HG02840 (cell line): ENCODE measurements around the gene HOXD12.

Experiments used
- ATAC-seq: cut with Tn5 transposase; IDR thresholded peaks from one replicate; pipeline ENCODE4 v1.9.1; 2021; ENCODE audit warnings: mild to moderate bottlenecking, moderate library complexity, moderate number of reproducible peaks; ENCODE audit not compliant: unreplicated experiment, low FRiP score

The HOXD12 gene

DNA sequence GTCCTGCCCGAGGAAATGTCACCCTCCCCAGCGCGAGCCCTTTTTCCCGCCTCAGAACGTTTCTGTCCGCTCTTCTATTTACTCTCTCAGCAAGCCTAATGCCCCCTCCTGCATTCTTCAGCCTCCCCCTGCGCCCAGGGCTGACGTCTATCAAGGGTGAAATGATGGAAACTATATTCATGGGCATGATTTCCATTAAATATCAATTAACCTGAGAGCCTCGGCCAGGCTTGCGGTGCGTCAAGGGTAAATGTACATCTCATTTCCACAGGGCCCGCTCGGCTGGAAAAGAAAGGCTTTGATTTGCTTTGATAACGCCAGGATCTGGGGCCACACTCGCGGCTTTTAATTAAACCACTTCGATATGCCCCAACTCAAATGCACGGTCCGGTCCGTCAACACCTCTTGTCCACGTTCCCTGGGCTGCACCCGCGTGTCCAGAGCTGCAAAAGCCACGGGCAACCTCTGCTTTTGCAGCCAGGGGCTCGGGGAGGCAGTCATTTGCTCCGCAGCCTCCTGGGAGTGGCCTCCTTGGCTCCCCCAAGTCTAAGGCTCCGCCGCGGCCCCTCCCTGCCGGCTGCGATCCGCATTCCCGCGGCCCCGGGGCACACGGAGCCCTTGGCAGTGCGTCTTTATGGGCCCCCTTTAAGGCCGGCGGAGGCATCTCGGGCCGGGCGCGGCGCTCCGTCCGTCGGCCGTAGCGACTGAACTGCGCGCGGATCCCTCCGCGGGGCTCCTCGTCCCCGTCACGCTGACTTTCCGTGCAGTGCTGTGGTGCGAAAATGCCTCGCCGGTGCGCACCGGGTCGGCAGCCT lies 29.6 kb downstream of the HOXD12 start, which contains the start of gene HOXD8:
Gene HOXD8, plus strand, starts transcription at position 724 of the 815 bp plus-strand sequence. CDS start 662 bp downstream, outside the sequence.
- ATAC-seq = no peak

DNA sequence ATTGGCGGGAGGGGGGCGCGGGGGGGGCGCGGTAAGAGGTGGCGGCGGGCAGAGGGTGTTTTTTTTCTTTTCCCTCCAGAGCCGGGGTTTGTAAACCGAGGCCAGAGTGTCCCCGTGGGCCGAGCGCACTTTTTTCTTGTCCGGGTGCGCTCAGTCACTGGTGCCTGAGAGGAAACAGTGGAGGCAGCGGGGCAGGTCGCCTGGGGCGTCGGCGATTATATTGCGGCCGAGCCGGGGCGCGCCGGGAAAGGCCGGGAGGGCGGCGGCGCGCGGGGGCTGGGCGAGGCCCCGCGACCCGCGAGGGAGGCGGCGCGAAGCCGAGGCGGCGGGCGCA lies 30.2 kb downstream of the HOXD12 start:
- ATAC-seq = no peak

GRCh38 chr2:176130147-176130956 lies 30.8 kb downstream of the HOXD12 start:
- ATAC-seq = no peak

DNA sequence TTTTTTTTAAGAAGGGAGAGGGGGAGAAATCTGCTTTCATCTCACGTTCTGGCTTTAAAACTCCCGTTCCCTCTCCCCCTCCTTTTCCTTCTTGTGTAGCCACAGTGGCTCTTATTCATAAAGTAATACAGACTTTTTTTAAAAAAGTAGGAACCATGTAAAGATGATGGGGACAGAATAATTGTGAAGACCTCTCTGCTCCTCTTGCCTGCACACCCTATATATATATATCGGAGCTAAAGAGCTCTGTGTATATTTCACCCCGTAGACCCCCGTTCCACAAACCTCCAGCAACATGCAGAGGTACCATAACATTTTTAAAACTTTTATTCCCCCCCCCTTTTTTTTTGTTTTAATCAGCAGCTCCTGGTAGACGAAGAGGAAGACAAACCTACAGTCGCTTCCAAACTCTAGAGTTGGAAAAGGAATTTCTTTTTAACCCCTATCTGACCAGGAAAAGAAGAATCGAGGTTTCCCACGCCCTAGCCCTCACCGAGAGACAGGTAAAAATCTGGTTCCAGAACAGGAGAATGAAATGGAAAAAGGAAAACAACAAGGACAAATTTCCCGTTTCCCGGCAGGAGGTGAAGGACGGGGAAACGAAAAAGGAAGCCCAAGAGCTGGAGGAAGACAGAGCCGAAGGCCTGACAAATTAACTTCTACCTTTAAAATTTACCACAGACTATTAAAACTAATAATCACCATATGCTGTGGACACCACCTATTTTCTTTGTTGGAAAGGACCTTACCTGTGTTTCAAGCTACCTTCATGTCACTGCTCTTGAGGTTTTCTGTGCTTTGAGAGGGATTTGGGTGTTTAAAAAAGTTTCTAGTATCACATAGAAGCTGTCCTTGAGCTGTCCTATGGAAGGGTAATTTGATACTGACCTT lies 31.6 kb downstream of the HOXD12 start:
- ATAC-seq = no peak

- no peak for ATAC-seq
Measured at GRCh38 chr2:176131848-176132158, 32.2 kb downstream of the HOXD12 start.

- no peak for ATAC-seq
Measured at GRCh38 chr2:176132205-176133171, 32.9 kb downstream of the HOXD12 start.

GRCh38 chr2:176133389-176133788 lies 33.8 kb downstream of the HOXD12 start:
- no peak for ATAC-seq

DNA sequence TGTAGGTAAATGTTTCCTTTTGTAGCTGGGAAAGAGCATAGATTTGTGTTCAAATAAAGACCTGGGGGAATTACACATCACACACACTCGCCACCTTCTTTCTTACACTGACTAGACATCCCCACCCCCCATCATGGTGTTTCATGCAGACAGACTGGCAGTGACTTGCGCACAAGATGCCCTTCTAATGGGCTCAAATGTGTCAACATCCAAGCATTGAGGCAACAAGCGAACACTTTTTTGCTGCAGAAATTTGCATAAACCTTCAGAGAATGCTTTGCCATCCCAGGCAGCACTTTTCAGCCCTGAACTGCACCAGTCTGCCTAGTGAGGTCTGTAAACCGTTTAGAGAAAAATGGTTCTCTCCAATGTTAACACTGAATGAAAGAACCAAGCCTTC lies 34.4 kb downstream of the HOXD12 start:
- ATAC-seq = no peak

DNA sequence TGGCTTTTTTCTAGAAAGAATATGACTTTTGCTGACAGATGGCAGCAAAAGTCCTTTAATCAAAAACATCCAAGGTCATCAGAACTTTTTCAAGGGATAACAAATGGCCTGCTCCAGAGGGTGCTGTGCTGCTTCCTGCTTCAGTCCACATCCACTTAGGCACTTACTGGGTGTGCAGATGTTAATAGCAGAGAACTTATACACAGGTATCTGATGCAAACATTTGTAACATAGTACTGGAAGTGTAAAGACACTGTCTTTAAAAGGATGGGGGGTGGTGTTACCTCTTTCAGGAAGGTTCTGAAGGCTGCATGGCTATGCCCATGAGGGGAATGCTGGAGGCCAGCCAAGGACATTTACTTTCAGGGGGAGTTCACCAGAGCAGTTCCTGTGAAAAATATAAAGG lies 35.4 kb downstream of the HOXD12 start:
- no peak for ATAC-seq

DNA sequence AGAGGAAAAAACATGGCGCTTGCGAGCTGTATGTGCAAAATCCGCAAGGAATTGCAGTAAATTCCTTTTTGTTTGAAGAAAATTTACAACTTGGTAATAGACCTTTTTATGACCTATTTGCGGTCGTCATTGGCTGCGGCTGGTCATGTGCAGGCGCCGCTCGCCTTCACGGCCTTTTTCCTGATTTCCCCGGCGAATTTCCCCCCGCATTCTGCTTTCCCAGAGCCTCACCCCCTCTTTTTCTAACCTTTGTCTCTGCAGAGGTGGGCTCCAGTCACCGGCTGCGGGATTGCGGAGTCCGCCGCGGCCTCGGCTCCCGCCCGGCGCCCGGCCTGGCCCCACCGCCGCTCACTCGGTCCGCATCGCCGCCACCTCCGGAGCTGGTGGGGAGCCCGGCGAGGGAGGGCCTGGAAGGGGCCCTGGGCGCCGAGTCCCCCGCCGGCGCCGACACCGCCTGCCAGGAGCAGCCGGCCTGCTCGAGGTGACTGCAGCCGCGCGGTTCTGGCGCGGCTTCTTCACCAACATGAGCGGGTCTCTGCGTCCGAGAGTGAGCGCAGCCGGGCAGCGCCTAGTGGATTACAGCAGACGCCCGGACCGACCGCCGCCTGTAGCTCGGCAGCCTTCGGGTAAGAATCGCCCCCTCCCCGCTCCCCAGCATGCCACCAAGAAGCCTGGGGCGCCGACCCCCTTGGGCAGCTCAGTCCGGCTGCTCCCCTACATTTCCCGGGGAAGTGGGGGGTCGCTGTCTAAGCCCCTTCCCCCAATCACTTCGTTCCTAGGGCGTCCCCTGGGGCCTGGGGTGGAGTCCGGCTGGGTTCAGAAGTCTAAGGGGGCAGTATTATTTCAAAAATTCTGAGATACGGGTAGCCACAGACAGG lies 37.0 kb downstream of the HOXD12 start:
- ATAC-seq = no peak

DNA sequence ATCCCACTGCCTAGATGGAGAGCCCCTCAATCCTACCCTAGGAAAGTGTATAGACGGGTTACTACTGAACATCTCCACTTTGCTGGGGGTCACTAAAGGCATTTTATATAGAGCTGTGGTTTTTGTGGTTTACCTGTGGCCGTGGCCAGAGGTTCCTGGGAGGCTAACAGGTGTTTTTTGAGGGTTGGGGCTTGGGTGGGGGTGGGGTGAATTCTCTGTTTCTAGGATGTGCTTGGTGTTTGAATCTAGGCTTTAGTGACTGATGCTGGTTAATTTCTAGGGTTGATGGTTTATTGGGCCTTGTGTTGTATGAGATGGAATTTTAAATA lies 37.6 kb downstream of the HOXD12 start:
- no peak for ATAC-seq

- no peak for ATAC-seq
Measured at GRCh38 chr2:176137906-176138305, 38.3 kb downstream of the HOXD12 start.

- no peak for ATAC-seq
Measured at GRCh38 chr2:176138526-176138922, 38.9 kb downstream of the HOXD12 start.

GRCh38 chr2:176138923-176139660 lies 39.5 kb downstream of the HOXD12 start:
- ATAC-seq = no peak

GRCh38 chr2:176139661-176140512 lies 40.3 kb downstream of the HOXD12 start:
- no peak for ATAC-seq

- no peak for ATAC-seq
Measured at GRCh38 chr2:176140513-176141317, 41.1 kb downstream of the HOXD12 start.

- ATAC-seq = no peak
Measured at GRCh38 chr2:176142281-176142680, 42.7 kb downstream of the HOXD12 start.
